GM06990 (cell line): ENCODE data around the gene CLCNKB.

Experiments used
- DNase-seq: peaks from one replicate; pipeline ENCODE4 v3.0.0-alpha.2; 2011; ENCODE audit not compliant: insufficient read length; ENCODE audit errors: extremely low read depth
- H3K27me3 ChIP-seq: replicated peaks from 2 replicates; pipeline ENCODE4 v1.6.0; 2011; ENCODE audit warnings: low read length; ENCODE audit not compliant: control insufficient read depth, insufficient read depth
- H3K36me3 ChIP-seq: 2 replicates; pipeline ENCODE4 v1.5.1; 2011; ENCODE audit warnings: low read length; ENCODE audit not compliant: control insufficient read depth, insufficient read depth
- H3K4me3 ChIP-seq: replicated peaks from 2 replicates; pipeline ENCODE4 v1.5.1; 2011; ENCODE audit warnings: low read depth, mild to moderate bottlenecking, control low read depth, low read length
- TF ChIP-seq, protein P1 (sequence below): IDR thresholded peaks from 2 replicates; pipeline ENCODE4 v1.5.1; 2011; ENCODE audit warnings: low read length, control low read depth, mild to moderate bottlenecking, inconsistent platforms; ENCODE audit not compliant: insufficient read depth, poor library complexity, severe bottlenecking

CLCNKB gene

DNA sequence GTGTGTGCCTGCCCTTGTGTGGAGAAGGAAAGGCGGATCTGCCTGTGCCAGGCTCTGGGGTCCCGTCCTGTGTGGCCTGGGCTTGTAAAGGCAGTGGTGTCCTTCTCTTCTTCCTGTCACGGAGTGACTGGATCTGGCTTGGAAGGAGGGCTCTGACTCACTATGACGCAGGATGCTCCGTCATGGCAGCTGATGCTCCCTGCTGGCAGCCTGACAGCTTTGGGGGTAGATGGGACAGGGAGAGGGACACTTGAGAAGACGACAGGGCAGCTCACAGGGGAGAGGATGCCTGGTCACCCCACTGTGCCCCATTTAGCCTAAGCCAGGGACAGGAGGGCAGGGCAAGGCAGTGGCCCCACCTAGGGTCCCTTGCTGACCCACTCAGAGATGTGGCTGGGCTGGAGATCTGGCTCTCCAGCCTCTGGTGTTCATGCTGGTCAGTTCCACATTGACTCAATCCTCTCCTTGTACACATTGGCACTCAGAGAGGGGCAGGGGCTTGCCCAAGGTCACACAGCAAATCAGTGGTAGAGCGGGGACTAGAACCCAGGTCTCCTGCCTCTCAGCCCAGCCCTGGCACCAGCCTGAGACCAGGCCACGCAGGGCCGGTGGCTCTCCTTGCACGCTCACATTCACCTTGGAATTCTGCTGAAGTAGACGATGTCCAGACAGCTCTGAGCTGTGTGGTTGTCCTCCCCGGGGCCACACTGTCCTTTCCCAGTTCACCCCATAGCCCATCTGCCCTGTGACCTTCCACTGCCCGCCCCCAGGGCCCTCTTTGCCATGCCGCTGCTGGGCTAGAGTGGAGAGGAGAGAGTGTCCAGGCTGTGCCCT lies 32.7 kb downstream of the CLCNKB start:
- no peak for DNase-seq
- no peak overlapping the region for H3K4me3 ChIP-seq
- TF ChIP-seq, protein P1, sequence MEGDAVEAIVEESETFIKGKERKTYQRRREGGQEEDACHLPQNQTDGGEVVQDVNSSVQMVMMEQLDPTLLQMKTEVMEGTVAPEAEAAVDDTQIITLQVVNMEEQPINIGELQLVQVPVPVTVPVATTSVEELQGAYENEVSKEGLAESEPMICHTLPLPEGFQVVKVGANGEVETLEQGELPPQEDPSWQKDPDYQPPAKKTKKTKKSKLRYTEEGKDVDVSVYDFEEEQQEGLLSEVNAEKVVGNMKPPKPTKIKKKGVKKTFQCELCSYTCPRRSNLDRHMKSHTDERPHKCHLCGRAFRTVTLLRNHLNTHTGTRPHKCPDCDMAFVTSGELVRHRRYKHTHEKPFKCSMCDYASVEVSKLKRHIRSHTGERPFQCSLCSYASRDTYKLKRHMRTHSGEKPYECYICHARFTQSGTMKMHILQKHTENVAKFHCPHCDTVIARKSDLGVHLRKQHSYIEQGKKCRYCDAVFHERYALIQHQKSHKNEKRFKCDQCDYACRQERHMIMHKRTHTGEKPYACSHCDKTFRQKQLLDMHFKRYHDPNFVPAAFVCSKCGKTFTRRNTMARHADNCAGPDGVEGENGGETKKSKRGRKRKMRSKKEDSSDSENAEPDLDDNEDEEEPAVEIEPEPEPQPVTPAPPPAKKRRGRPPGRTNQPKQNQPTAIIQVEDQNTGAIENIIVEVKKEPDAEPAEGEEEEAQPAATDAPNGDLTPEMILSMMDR = no peak
- no peaks in the 10 kb centered on the region for H3K36me3 ChIP-seq
- H3K27me3 ChIP-seq = no peaks in the 10 kb centered on the region; the same call in 1 of the 2 replicates

DNA sequence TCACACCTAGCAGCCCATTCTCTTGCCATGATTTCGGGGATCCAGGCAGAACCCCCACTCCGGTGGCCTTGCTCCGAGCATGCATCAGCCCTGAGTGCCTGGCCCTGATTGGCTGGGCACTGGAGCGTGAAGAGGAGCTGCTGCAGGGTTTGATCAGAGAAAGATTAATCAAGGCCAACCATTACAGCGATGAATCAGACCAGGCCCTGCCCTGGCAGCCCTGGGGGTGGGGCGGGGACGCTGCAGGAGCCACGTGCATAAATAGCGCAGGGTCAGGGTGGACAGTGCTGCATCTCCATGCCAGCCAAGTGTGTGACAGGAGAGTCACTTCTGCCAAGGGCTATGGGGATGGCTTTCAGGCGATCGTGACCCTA lies 33.3 kb downstream of the CLCNKB start:
- Histone ChIP-seq H3K4me3 (no peak overlapping the region), H3K36me3 (no peaks in the 10 kb centered on the region), H3K27me3 (no peaks in the 10 kb centered on the region; the same call in 1 of the 2 replicates)
- TF ChIP-seq, protein P1 = no peak
- no peak for DNase-seq

DNA sequence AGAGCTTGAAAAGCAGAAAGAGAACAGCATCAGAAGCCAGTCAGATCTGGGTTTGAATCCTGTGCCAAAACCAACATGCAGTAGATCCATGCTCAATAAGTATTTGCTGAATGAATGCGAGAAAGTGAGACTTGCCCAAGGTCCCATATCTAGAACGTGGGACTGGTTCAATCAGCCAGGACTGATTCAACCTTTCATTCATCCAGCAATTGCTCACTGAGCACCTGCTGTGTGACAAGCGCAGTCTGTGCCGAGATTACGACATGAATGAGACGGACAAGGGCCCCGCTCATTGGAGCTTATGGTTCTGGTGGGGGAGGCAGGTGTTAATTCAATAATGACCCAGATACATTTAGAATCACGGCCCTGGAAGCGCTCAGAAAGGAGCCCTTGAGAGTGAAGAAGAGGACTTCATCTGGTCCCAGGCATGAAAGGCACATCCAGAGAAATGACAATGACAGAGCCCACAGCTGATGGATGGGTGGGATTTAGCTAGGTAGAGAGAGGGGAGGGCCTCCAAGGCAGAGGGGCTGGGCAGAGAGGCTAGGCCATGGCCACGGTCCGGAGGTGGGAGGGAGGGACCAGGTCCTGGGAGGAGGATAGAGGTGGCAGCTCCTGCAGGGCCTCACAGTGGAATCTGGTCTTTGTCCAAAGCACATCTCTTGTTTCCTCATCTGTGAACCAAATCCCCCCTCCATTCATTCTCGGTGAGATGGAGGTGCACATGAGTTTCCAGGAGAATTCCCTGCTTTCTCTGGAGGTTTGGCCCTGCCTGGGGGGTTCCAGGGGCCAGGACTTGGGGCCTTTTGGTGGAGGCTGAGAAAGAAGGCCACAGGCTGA lies 34.0 kb downstream of the CLCNKB start:
- no peak overlapping the region for H3K4me3 ChIP-seq
- H3K27me3 ChIP-seq = no peaks in the 10 kb centered on the region; the same call in 1 of the 2 replicates
- H3K36me3 ChIP-seq = no peaks in the 10 kb centered on the region
- TF ChIP-seq, protein P1 = no peak
- no peak for DNase-seq

GRCh38 chr1:16078925-16079656 lies 35.5 kb downstream of the CLCNKB start:
- peak; percentile 65 for DNase-seq
- Histone ChIP-seq H3K4me3 (peak overlapping the region; percentile 21; the same call in 1 of the 2 replicates), H3K27me3 (no peaks in the 10 kb centered on the region), H3K36me3 (no peaks in the 10 kb centered on the region)
- TF ChIP-seq, protein P1 = peak; percentile 97

GRCh38 chr1:16080422-16081150 lies 37.0 kb downstream of the CLCNKB start:
- Histone ChIP-seq H3K4me3 (no peak overlapping the region), H3K36me3 (no peaks in the 10 kb centered on the region), H3K27me3 (no peaks in the 10 kb centered on the region)
- DNase-seq = no peak
- TF ChIP-seq, protein P1 = no peak
